Suppressor macrophage treated with lipopolysaccharide for 1 hour (primary cell): ENCODE data around the gene EGLN3.
"Not testable (repeated sequence)": the region's sequence is repeated elsewhere in the genome, so short reads cannot be mapped to it uniquely, and the experiment has no call there.

Source experiments
- DNase-seq, 3 donors: peaks; one replicate each; pipeline ENCODE4 v3.0.0-alpha.2; 2020 to 2022

The EGLN3 gene

GRCh38 chr14:33934043-33934750 lies 16.7 kb downstream of the EGLN3 start:
- no peak for DNase-seq

GRCh38 chr14:33933386-33933933 lies 17.4 kb downstream of the EGLN3 start:
- DNase-seq, result no peak

- no peak for DNase-seq
These were observed 18.1 kb downstream of the EGLN3 start for GRCh38 chr14:33932576-33933345.

- no peak for DNase-seq
These were observed 18.8 kb downstream of the EGLN3 start for GRCh38 chr14:33932033-33932432.

- no peak for DNase-seq
These were observed 19.4 kb downstream of the EGLN3 start for GRCh38 chr14:33931461-33931860.

- no peak for DNase-seq
These were observed 20.4 kb downstream of the EGLN3 start for GRCh38 chr14:33930439-33930838.

- no peak for DNase-seq
These were observed 21.0 kb downstream of the EGLN3 start for GRCh38 chr14:33929799-33930408.

GRCh38 chr14:33928895-33929294 lies 22.0 kb downstream of the EGLN3 start:
- no peak for DNase-seq

GRCh38 chr14:33927944-33928343 lies 22.9 kb downstream of the EGLN3 start:
- no peak for DNase-seq

GRCh38 chr14:33926967-33927366 lies 23.9 kb downstream of the EGLN3 start:
- DNase-seq, result not testable (repeated sequence)

- no peak for DNase-seq
These were observed 24.9 kb downstream of the EGLN3 start for GRCh38 chr14:33925946-33926345.

GRCh38 chr14:33925235-33925634 lies 25.6 kb downstream of the EGLN3 start:
- no peak for DNase-seq

GRCh38 chr14:33924566-33925100 lies 26.2 kb downstream of the EGLN3 start:
- peak; percentile 8 to 38 (median 27) for DNase-seq

GRCh38 chr14:33922125-33922524 lies 28.7 kb downstream of the EGLN3 start:
- no peak for DNase-seq

- DNase-seq, result no peak
These were observed 32.6 kb downstream of the EGLN3 start for GRCh38 chr14:33918256-33918655.

- DNase-seq, result peak in 1 of 3 donors; percentile 8
These were observed 33.2 kb downstream of the EGLN3 start for GRCh38 chr14:33917661-33918060.

- peak; percentile 14 to 19 (median 15) for DNase-seq
These were observed 34.0 kb downstream of the EGLN3 start for GRCh38 chr14:33916663-33917565.

GRCh38 chr14:33915682-33916081 lies 35.2 kb downstream of the EGLN3 start:
- no peak for DNase-seq

- DNase-seq, result no peak
These were observed 36.0 kb downstream of the EGLN3 start for GRCh38 chr14:33914676-33915516.

- DNase-seq, result no peak
These were observed 39.8 kb downstream of the EGLN3 start for GRCh38 chr14:33911046-33911445.

- no peak for DNase-seq
These were observed 40.4 kb downstream of the EGLN3 start for GRCh38 chr14:33910435-33910834.
